Hematopoietic multipotent progenitor cell treated with erythropoietin and hydrocortisone succinate and interleukin-3 and kit ligand, for 8 days (in vitro differentiated cells): ENCODE results near the gene NUP62.

Experiments used
- DNase-seq: peaks from one replicate; pipeline ENCODE4 v3.0.0-alpha.2; 2015

Gene NUP62

GRCh38 chr19:49878744-49879070 is 50.6 kb downstream of the NUP62 start:
- DNase-seq = no peak

- DNase-seq = peak; percentile 97
Observed at GRCh38 chr19:49877879-49878743, 51.2 kb downstream of the NUP62 start.

GRCh38 chr19:49877020-49877878 is 52.1 kb downstream of the NUP62 start, which contains the start of the genes AKT1S1 and TBC1D17:
AKT1S1 (minus strand) TSS chr19:49877355; CDS start chr19:49873295, 4,060 bp downstream.
TBC1D17 (plus strand) TSS chr19:49877702; CDS start chr19:49877724, 22 bp downstream.
- DNase-seq = peak; percentile 100

GRCh38 chr19:49876422-49877019 is 52.8 kb downstream of the NUP62 start:
- DNase-seq = peak; percentile 99

GRCh38 chr19:49875857-49876421 is 53.4 kb downstream of the NUP62 start:
- DNase-seq = peak; percentile 72

- DNase-seq = no peak
Observed at GRCh38 chr19:49875177-49875576, 54.1 kb downstream of the NUP62 start.

- DNase-seq = no peak
Observed at GRCh38 chr19:49874503-49875157, 54.7 kb downstream of the NUP62 start.

- DNase-seq = no peak
Observed at GRCh38 chr19:49873834-49874233, 55.5 kb downstream of the NUP62 start.

GRCh38 chr19:49873129-49873521 is 56.2 kb downstream of the NUP62 start:
- DNase-seq = no peak

- peak; percentile 62 for DNase-seq
Observed at GRCh38 chr19:49872245-49873128, 56.8 kb downstream of the NUP62 start.

- no peak for DNase-seq
Observed at GRCh38 chr19:49871349-49871985, 57.8 kb downstream of the NUP62 start.

GRCh38 chr19:49870309-49870901 is 58.9 kb downstream of the NUP62 start:
- peak; percentile 67 for DNase-seq

- DNase-seq = peak; percentile 100
Observed at GRCh38 chr19:49869484-49870308, 59.6 kb downstream of the NUP62 start.

- no peak for DNase-seq
Observed at GRCh38 chr19:49869009-49869483, 60.3 kb downstream of the NUP62 start.

- DNase-seq = peak; percentile 93
Observed at GRCh38 chr19:49866933-49867782, 62.1 kb downstream of the NUP62 start, which contains the start of gene PNKP. PNKP (minus strand) TSS chr19:49867576; CDS start chr19:49867204, 372 bp downstream.

- no peak for DNase-seq
Observed at GRCh38 chr19:49864890-49865289, 64.4 kb downstream of the NUP62 start.

GRCh38 chr19:49863935-49864320 is 65.4 kb downstream of the NUP62 start:
- no peak for DNase-seq

- DNase-seq = no peak
Observed at GRCh38 chr19:49863254-49863934, 65.9 kb downstream of the NUP62 start.
